IMR-90 (cell line): ENCODE data around the gene CDADC1. TPM values are rescaled to one million over a fixed set of nuclear protein-coding genes. Genes with fewer than 3 reads are reported as not detected.

Source experiments
- ATAC-seq: fragments of 200-7000 bp; cut with Tn5 transposase; 2 replicates; pipeline ENCODE4 v1.9.1; 2020; ENCODE audit warnings: low read depth, mild to moderate bottlenecking, moderate library complexity
- BruUV-seq: library from RNA; stranded (reverse); fragments of 400-500 nt; replicated peaks from 2 replicates; lab custom pipeline; 2021; lab: Mats Ljungman, UMichigan
- CTCF ChIA-PET: fragments of 300-600 bp; formaldehyde crosslinking; extraction: SDS; loops from one replicate; lab custom pipeline; 2021; ENCODE audit warnings: antibody characterized with exemption; lab: Yijun Ruan, JAX
- POLR2A ChIA-PET: fragments of 300-600 bp; sonication (Branson Sonifier 250); formaldehyde crosslinking; loops from one replicate; lab custom pipeline; 2022; ENCODE audit warnings: antibody characterized with exemption; ENCODE audit not compliant: unreplicated experiment; lab: Charles Lee
- DNase-seq: peaks from one replicate; pipeline ENCODE4 v3.0.0; 2013
- H2AFZ ChIP-seq: replicated peaks from 2 replicates; pipeline ENCODE3; 2013; ENCODE audit warnings: low read length, mild to moderate bottlenecking; ENCODE audit not compliant: poor library complexity
- H2AK5ac ChIP-seq: 2 replicates; pipeline ENCODE4 v1.6.1; 2013; ENCODE audit warnings: low read depth, low read length, inconsistent platforms
- H2AK9ac ChIP-seq: replicated peaks from 2 replicates; pipeline ENCODE3; 2013; ENCODE audit warnings: mild to moderate bottlenecking, low read depth, low read length, moderate library complexity; ENCODE audit not compliant: poor library complexity
- H2BK120ac ChIP-seq: 2 replicates; pipeline ENCODE4 v1.6.1; 2013; ENCODE audit warnings: low read depth, low read length, inconsistent platforms
- H2BK15ac ChIP-seq: 3 replicates; pipeline ENCODE4 v1.6.1; 2013; ENCODE audit warnings: low read depth, low read length, inconsistent platforms
- H2BK20ac ChIP-seq: 2 replicates; pipeline ENCODE4 v1.6.1; 2013; ENCODE audit warnings: low read depth, mild to moderate bottlenecking, inconsistent platforms, low read length, moderate library complexity
- H2BK5ac ChIP-seq: 2 replicates; pipeline ENCODE4 v1.6.1; 2013; ENCODE audit warnings: mild to moderate bottlenecking, low read depth, low read length, inconsistent platforms; ENCODE audit not compliant: poor library complexity, severe bottlenecking
- H3K14ac ChIP-seq: replicated peaks from 2 replicates; pipeline ENCODE4 v1.6.1; 2013; ENCODE audit warnings: low read depth, low read length, inconsistent platforms
- H3K18ac ChIP-seq: 2 replicates; pipeline ENCODE4 v1.6.1; 2013; ENCODE audit warnings: low read depth, low read length, control low read depth
- H3K23ac ChIP-seq: 2 replicates; pipeline ENCODE4 v1.6.1; 2013; ENCODE audit warnings: low read depth, low read length, inconsistent platforms
- H3K27ac ChIP-seq: 2 replicates; pipeline ENCODE4 v1.5.1; 2013; ENCODE audit warnings: mild to moderate bottlenecking, control low read depth, low read length; ENCODE audit not compliant: insufficient read depth
- H3K27me3 ChIP-seq: 2 replicates; pipeline ENCODE4 v1.6.1; 2013; ENCODE audit warnings: low read length; ENCODE audit not compliant: control insufficient read depth, insufficient read depth
- H3K36me3 ChIP-seq: 2 replicates; pipeline ENCODE4 v1.6.1; 2013; ENCODE audit warnings: low read length, mixed read lengths; ENCODE audit not compliant: control insufficient read depth, insufficient read depth
- H3K4ac ChIP-seq: 2 replicates; pipeline ENCODE4 v1.6.1; 2013; ENCODE audit warnings: low read depth, low read length, inconsistent platforms
- H3K4me1 ChIP-seq: 2 replicates; pipeline ENCODE4 v1.6.1; 2013; ENCODE audit warnings: low read length, mixed read lengths; ENCODE audit not compliant: control insufficient read depth, insufficient read depth
- H3K4me2 ChIP-seq: 2 replicates; pipeline ENCODE4 v1.6.1; 2013; ENCODE audit warnings: low read depth, mild to moderate bottlenecking, control low read depth, low read length, moderate library complexity
- H3K4me3 ChIP-seq: 2 replicates; pipeline ENCODE4 v1.5.1; 2013; ENCODE audit warnings: low read depth, mild to moderate bottlenecking, control low read depth, low read length, moderate library complexity; ENCODE audit not compliant: insufficient read depth
- H3K56ac ChIP-seq: 2 replicates; pipeline ENCODE4 v1.6.1; 2013; ENCODE audit warnings: low read length, inconsistent platforms; ENCODE audit not compliant: insufficient read depth; ENCODE audit errors: extremely low read depth
- H3K79me1 ChIP-seq, 2 experiments: 2 replicates each; pipeline ENCODE4 v1.6.1; 2013; ENCODE audit warnings: low read length in 2 of 2, inconsistent platforms in 1 of 2, low read depth in 1 of 2
- H3K9ac ChIP-seq: 2 replicates; pipeline ENCODE4 v1.6.1; 2013; ENCODE audit warnings: low read depth, low read length, control low read depth
- H3K9me1 ChIP-seq: 2 replicates; pipeline ENCODE4 v1.6.1; 2013; ENCODE audit warnings: low read length, inconsistent platforms; ENCODE audit not compliant: insufficient read depth
- H3K9me3 ChIP-seq: 2 replicates; pipeline ENCODE4 v1.6.1; 2013; ENCODE audit warnings: low read length; ENCODE audit not compliant: control insufficient read depth, insufficient read depth
- H4K20me1 ChIP-seq: 2 replicates; pipeline ENCODE4 v1.6.1; 2013; ENCODE audit warnings: low read length, inconsistent platforms; ENCODE audit not compliant: insufficient read depth
- H4K5ac ChIP-seq: 2 replicates; pipeline ENCODE4 v1.6.1; 2013; ENCODE audit warnings: mild to moderate bottlenecking, low read depth, low read length, control low read depth
- H4K8ac ChIP-seq, 2 experiments: 2 replicates each; pipeline ENCODE4 v1.6.1; 2013; ENCODE audit warnings: low read depth in 2 of 2, low read length in 2 of 2, control low read depth in 1 of 2, inconsistent platforms in 1 of 2
- H4K91ac ChIP-seq: 2 replicates; pipeline ENCODE4 v1.6.1; 2013; ENCODE audit warnings: low read depth, low read length, inconsistent platforms; ENCODE audit not compliant: insufficient read depth
- BHLHE40 ChIP-seq: fragments of 150-350 bp; IDR thresholded peaks from 2 replicates; pipeline ENCODE4 v1.6.1; 2016; ENCODE audit warnings: mild to moderate bottlenecking, low read depth, low read length
- CEBPB ChIP-seq: IDR thresholded peaks from 2 replicates; pipeline ENCODE4 v1.6.1; 2012; ENCODE audit warnings: low read depth, low read length, improper control_type of control experiment
- MAFK ChIP-seq: IDR thresholded peaks from 2 replicates; pipeline ENCODE4 v1.6.1; 2012; ENCODE audit warnings: low read depth, low read length, improper control_type of control experiment
- MAZ ChIP-seq: IDR thresholded peaks from 2 replicates; pipeline ENCODE4 v1.6.1; 2012; ENCODE audit warnings: low read depth, mild to moderate bottlenecking, low read length, improper control_type of control experiment, moderate library complexity, borderline replicate concordance
- NFE2L2 ChIP-seq: fragments of 150-350 bp; IDR thresholded peaks from 2 replicates; pipeline ENCODE4 v1.6.1; 2016; ENCODE audit warnings: low read depth, mild to moderate bottlenecking, low read length
- RAD21 ChIP-seq: IDR thresholded peaks from 2 replicates; pipeline ENCODE4 v1.6.1; 2012; ENCODE audit warnings: low read length, improper control_type of control experiment
- RCOR1 ChIP-seq: IDR thresholded peaks from 2 replicates; pipeline ENCODE4 v1.6.1; 2012; ENCODE audit warnings: mild to moderate bottlenecking, low read length, improper control_type of control experiment; ENCODE audit not compliant: insufficient replicate concordance
- RFX5 ChIP-seq: IDR thresholded peaks from 2 replicates; pipeline ENCODE4 v1.8.0; 2012; ENCODE audit warnings: low read depth, mild to moderate bottlenecking, low read length, moderate library complexity
- SMC3 ChIP-seq: fragments of 150-350 bp; IDR thresholded peaks from 2 replicates; pipeline ENCODE4 v1.6.1; 2016; ENCODE audit warnings: low read depth, mild to moderate bottlenecking, antibody characterized with exemption, low read length, moderate library complexity
- USF2 ChIP-seq: fragments of 150-350 bp; IDR thresholded peaks from 2 replicates; pipeline ENCODE4 v1.6.1; 2017; ENCODE audit warnings: mild to moderate bottlenecking, antibody characterized with exemption, low read length, low read depth
- WGBS, 2 experiments: methylation state at CpG; one replicate each; pipeline versions ENCODE4 v1.1.5 to v1.1.7; 2013; ENCODE audit warnings: missing lambda C conversion rate in 2 of 2; ENCODE audit not compliant: insufficient read length in 1 of 2; ENCODE audit errors: extremely low coverage in 2 of 2; 5-methylcytosine and 5-hydroxymethylcytosine counted together
- dilution Hi-C: fragments of 300-500 bp; cut with HindIII; formaldehyde crosslinking; loops from one replicate; pipeline ENCODE4 v1.14.3; 2018; ENCODE audit warnings: low sequenced_read_pairs; ENCODE audit not compliant: unreplicated experiment
- in situ Hi-C: fragments of 300-500 bp; cut with MboI; formaldehyde crosslinking; loops from 3 replicates; pipeline ENCODE4 v1.14.3; 2019; ENCODE audit warnings: low sequenced_read_pairs, inconsistent platforms, mixed read lengths
- intact Hi-C: fragments of 100-400 bp; cut with micrococcal nuclease; formaldehyde crosslinking; loops from 2 replicates; pipeline ENCODE4 v1.10.0; 2022
- polyA plus RNA-seq, 3 experiments: library from polyadenylated mRNA; depleted of rRNA; stranded (reverse); fragments of >200 nt; gene quantifications; 2 replicates each; pipeline ENCODE4 v1.2.3, GENCODE V29; 2012; ENCODE audit warnings: low replicate concordance in 1 of 3
- total RNA-seq: library from RNA; depleted of rRNA; stranded (reverse); fragments of >200 nt; gene quantifications from 2 replicates; pipeline ENCODE4 v1.2.3, GENCODE V29; 2012

CDADC1 gene
- total and polyA plus RNA-seq, 2 of the 4 experiments (the other 2 are of a cell fraction), result 0.54 to 2.6 TPM

- dilution Hi-C loops, result no loop called here
- H3K4me3 ChIP-seq, result no peak overlapping the region
- WGBS, 2 experiments, result 89% methylated on average over 4 of the region's 7 CpGs; no CpG with 5 or more reads in 1 of the 2 experiments
- no peak overlapping the region for H2BK5ac ChIP-seq
- H3K9ac ChIP-seq, result no peak overlapping the region
- no peak overlapping the region for H3K18ac ChIP-seq
- H3K4ac ChIP-seq, result no peak overlapping the region
- H3K4me2 ChIP-seq, result no peak overlapping the region
- POLR2A ChIA-PET, result no interaction called here
- H2BK15ac ChIP-seq, result no peak overlapping the region
- intact Hi-C loops, result loop anchor here (2.0 kb wide), 2 partner anchors 40 to 366 kb away; no protein-coding TSS in a partner anchor
- no peak for TF ChIP-seq SMC3
- TF ChIP-seq USF2, result no peak
- TF ChIP-seq BHLHE40, result no peak
- no peak for TF ChIP-seq RAD21
- no peak for TF ChIP-seq CEBPB
- no peak for TF ChIP-seq MAFK
- TF ChIP-seq NFE2L2, result no peak
- no peak for TF ChIP-seq MAZ
- no peak for TF ChIP-seq RCOR1
- TF ChIP-seq RFX5, result no peak
- no peak overlapping the region for H3K27ac ChIP-seq
- H3K9me3 ChIP-seq, result peaks cover 5% of the 10 kb centered on the region; the same call in 1 of the 2 replicates
- DNase-seq (no peak), ATAC-seq (no peak)
- H4K8ac ChIP-seq, result no peak overlapping the region
- H2AK9ac ChIP-seq, result no peak overlapping the region
- H2AK5ac ChIP-seq, result no peak overlapping the region
- H4K91ac ChIP-seq, result no peak overlapping the region
- H3K9me1 ChIP-seq, result no peaks in the 10 kb centered on the region
- H3K14ac ChIP-seq, result no peak overlapping the region
- H3K27me3 ChIP-seq, result no peaks in the 10 kb centered on the region; the same call in 1 of the 2 replicates
- H4K5ac ChIP-seq, result no peak overlapping the region
- H2AFZ ChIP-seq, result no peak overlapping the region
- no peaks in the 10 kb centered on the region for H3K4me1 ChIP-seq
- no peak overlapping the region for H2BK20ac ChIP-seq
- H3K56ac ChIP-seq, result no peak overlapping the region
- no peaks in the 10 kb centered on the region for H3K79me1 ChIP-seq
- no peaks in the 10 kb centered on the region for H3K36me3 ChIP-seq
- H2BK120ac ChIP-seq, result no peak overlapping the region
- BruUV-seq, result no TSS peak
- no peaks in the 10 kb centered on the region for H4K20me1 ChIP-seq
- in situ Hi-C loops, result no loop called here
- CTCF ChIA-PET, result no interaction called here
- no peak overlapping the region for H3K23ac ChIP-seq
Observed at GRCh38 chr13:49241296-49241695, 6.4 kb upstream of the CDADC1 start.
